ENCODE results near the gene CNTNAP2. TPM values are rescaled to one million over a fixed set of nuclear protein-coding genes. Genes with fewer than 3 reads are reported as not detected.

Gene CNTNAP2
- total RNA-seq, 1 experiment from 2014 or later, result 64.5 TPM

- Mint-ChIP-seq H3K27me3 (ENCODE audit: low read depth) (no peaks in the 10 kb centered on the region), H3K4me3 (no peak overlapping the region), H3K4me1 (peaks cover 8 to 9% of the 10 kb centered on the region in 2 experiments), H3K9me3 (0 out of 5 replicates have a peak, but pooled peaks cover 0 to 2% of the 10 kb centered on the region in 2 experiments), H3K36me3 (ENCODE audit: insufficient read depth in 1 of 3, low read depth in 3 of 3) (no peaks in the 10 kb centered on the region), H3K27ac (no peak overlapping the region)
- no peak overlapping the region for H3K27ac ChIP-seq (ENCODE audit: insufficient read length, low read depth, low read length)
- no peak overlapping the region for H4K5ac ChIP-seq (ENCODE audit: insufficient read length, low read depth, low read length)
- H3K18ac ChIP-seq (ENCODE audit: insufficient read length, low read depth, low read length), result no peak overlapping the region
- no peak overlapping the region for H3T11ph ChIP-seq (ENCODE audit: low read length)
- no peak overlapping the region for H3K56ac ChIP-seq (ENCODE audit: insufficient read length, low read depth, low read length)
- H4K20me1 ChIP-seq (ENCODE audit: control insufficient read depth, insufficient read depth, insufficient read length), result no peaks in the 10 kb centered on the region
- no peak overlapping the region for H3K4ac ChIP-seq (ENCODE audit: low read depth, low read length)
- H3K4me1 ChIP-seq (ENCODE audit: insufficient read depth, low read length), result 0 out of 2 replicates have a peak, but pooled peaks cover 2% of the 10 kb centered on the region
- no peaks in the 10 kb centered on the region for H3K27me3 ChIP-seq (ENCODE audit: insufficient read depth, low read length)
- H2BK12ac ChIP-seq (ENCODE audit: insufficient read length, low read depth, low read length), result no peak overlapping the region
- no peak overlapping the region for H2AFZ ChIP-seq (ENCODE audit: low read length)
- H3K9me3 ChIP-seq (ENCODE audit: control insufficient read depth, low read depth, low read length), result no peaks in the 10 kb centered on the region
- H4K8ac ChIP-seq (replicated peaks; ENCODE audit: insufficient read length, low read depth, low read length), result no peak overlapping the region
- no peaks in the 10 kb centered on the region for H3K79me2 ChIP-seq (ENCODE audit: insufficient read depth, low read length)
- no peak overlapping the region for H3K9ac ChIP-seq (ENCODE audit: extremely low read depth, insufficient read length, low read length)
- no peak overlapping the region for H3K23ac ChIP-seq (ENCODE audit: insufficient read length, low read depth, low read length)
- no peaks in the 10 kb centered on the region for H3K23me2 ChIP-seq (ENCODE audit: insufficient read length, low read depth, low read length, poor library complexity, severe bottlenecking)
- no peak for DNase-seq
- WGBS (ENCODE audit: extremely low coverage, insufficient read length, low lambda C conversion rate), result no CpG with 5 or more reads among the region's 5 CpGs
- no peak overlapping the region for H2BK20ac ChIP-seq (ENCODE audit: low read depth, low read length, poor library complexity, severe bottlenecking)
- H2BK120ac ChIP-seq (ENCODE audit: low read depth, low read length, poor library complexity, severe bottlenecking), result no peak overlapping the region
- no peak overlapping the region for H2AK5ac ChIP-seq (ENCODE audit: insufficient read length, low read length)
- H2BK5ac ChIP-seq (ENCODE audit: insufficient read length, low read length), result no peak overlapping the region
- H4K91ac ChIP-seq (ENCODE audit: insufficient read length, low read depth, low read length), result no peak overlapping the region
- no peak overlapping the region for H3K14ac ChIP-seq (ENCODE audit: insufficient read depth, low read length)
- H2BK15ac ChIP-seq (ENCODE audit: low read depth, low read length), result no peak overlapping the region
- H3K79me1 ChIP-seq (ENCODE audit: insufficient read depth, low read depth, low read length, poor library complexity, severe bottlenecking), result no peaks in the 10 kb centered on the region
- TF ChIP-seq, protein P1, sequence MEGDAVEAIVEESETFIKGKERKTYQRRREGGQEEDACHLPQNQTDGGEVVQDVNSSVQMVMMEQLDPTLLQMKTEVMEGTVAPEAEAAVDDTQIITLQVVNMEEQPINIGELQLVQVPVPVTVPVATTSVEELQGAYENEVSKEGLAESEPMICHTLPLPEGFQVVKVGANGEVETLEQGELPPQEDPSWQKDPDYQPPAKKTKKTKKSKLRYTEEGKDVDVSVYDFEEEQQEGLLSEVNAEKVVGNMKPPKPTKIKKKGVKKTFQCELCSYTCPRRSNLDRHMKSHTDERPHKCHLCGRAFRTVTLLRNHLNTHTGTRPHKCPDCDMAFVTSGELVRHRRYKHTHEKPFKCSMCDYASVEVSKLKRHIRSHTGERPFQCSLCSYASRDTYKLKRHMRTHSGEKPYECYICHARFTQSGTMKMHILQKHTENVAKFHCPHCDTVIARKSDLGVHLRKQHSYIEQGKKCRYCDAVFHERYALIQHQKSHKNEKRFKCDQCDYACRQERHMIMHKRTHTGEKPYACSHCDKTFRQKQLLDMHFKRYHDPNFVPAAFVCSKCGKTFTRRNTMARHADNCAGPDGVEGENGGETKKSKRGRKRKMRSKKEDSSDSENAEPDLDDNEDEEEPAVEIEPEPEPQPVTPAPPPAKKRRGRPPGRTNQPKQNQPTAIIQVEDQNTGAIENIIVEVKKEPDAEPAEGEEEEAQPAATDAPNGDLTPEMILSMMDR (conservative IDR thresholded peaks at IDR 0.05), result no peak
- H3K4me2 ChIP-seq (ENCODE audit: insufficient read depth, insufficient read length, low read length), result no peak overlapping the region
Measured at GRCh38 chr7:146654048-146654447, 537.4 kb downstream of the CNTNAP2 start.
